LoVo (cell line): ENCODE results near the gene RBM39.
"Not testable (repeated sequence)": the region's sequence is repeated elsewhere in the genome, so short reads cannot be mapped to it uniquely, and the experiment has no call there.

ENCODE experiments used
- DNase-seq: peaks from one replicate; pipeline ENCODE4 v3.0.0-alpha.2; 2016; ENCODE audit warnings: low spot score

The RBM39 gene

DNA sequence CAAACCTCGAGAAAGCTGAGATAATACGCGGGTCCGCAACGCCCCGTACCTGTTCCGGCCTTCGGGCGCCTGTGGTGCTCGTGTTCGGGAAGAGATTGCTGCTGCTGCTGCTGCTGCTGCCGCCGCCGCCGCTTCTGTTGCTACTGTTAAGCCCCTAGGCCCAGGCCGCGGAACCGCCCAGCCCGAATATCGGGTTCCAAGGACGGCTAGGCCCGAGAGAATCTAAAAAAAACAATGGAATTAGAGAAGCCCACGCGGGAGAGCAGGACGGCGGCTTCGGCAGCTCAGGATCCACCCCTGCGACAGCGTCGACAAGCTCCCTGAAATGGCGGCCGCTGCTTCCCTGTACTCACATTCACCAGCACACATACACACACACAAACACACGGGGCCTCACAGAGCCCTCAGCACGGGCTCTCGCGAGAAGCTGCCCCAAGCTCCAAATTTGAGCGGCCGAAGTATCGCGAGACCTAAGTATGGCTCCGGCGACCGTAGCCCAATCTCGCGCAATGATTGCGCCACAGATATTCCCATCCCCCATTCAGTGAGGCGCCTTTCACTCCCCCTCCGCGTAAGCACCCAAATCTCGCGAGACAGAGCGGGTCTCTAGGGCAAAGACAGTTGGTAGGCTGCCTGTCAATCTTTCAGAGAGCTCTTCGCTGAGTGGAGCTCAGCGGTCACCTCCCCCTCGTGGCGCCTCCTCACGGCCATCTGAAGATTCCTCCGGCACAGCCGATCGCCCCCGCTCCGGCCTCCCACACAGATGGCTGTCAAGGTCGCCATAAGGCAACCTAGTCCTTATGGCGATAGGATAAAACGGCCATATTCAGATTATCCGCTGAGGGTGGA is at the start of gene RBM39:
Gene RBM39 (minus strand): TSS at position 369 of the 849 bp plus-strand sequence. CDS start 1,386 bp downstream, outside the sequence.
- DNase-seq: peak; percentile 100

DNA sequence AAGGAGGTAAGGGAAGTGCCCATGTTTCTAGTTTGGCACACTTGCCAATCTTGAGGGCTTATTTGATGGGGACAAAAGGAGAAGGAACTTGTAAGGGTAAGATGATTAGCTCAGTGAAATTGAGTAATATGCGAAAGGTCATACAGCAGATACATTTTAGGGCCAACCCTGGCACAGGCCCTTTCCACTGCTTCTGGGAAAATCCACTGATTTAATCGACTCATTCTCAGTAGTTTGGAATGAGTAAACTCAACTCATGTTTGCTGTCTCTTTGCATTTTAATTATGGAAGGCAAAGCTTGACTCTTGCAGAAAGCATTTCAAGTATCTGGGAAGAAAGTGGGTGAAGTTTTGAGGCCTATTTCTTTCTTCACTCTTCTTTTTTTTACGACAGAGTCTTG is 49.8 kb upstream of the RBM39 start:
- DNase-seq: no peak

DNA sequence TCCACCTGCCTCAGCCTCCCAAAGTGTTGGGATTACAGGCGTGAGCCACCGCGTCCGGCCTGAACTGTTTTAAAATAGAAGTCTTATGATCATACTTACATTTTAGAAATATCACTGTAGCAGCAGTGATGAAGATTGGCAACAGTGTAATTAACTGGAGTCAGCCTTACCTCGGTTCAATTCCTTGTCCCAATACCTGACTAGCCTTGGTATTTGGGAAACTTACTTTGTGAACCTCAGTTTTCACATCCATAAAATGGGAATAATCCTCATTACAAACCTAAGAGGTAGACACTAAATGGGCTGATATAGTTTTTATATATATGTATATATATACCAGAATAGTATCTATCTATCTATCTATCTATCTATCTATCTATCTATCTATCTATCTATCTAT is 49.0 kb upstream of the RBM39 start:
- no peak for DNase-seq

DNA sequence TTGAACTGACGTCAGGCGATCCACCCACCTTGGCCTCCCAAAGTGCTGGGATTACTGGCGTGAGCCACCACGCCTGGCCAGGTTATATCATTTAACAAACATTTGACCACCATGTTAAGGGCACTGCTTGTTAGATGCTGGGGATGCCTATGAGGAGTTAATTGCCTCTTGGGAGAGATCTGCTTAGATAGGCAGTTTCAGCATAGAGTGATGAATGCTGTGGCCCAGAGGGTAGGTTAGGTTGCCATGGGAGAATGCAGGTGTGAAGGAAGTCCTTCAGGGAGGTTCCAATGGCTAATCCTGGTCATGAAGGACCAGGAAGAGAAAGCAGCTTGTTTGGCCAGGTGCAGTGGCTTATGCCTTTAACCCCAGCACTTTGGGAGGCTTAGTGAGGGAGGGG is 46.7 kb upstream of the RBM39 start:
- no peak for DNase-seq

DNA sequence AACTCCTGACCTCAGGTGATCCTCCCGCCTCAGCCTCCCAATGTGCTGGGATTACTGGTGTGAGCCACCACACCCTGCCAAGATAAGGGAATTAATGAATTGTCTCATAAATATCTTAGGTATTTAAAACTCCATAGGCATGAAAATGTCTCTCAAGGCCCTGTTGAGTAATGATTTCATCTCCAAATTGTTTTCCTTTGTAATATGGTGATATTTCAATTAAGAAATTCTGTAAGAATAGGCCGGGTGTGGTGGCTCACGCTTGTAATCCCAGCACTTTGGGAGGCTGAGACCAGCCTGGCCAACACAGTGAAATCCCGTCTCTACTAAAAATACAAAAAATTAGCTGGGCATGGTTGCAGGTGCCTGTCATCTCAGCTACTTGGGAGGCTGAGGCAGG is 43.5 kb upstream of the RBM39 start:
- DNase-seq: not testable (repeated sequence)

DNA sequence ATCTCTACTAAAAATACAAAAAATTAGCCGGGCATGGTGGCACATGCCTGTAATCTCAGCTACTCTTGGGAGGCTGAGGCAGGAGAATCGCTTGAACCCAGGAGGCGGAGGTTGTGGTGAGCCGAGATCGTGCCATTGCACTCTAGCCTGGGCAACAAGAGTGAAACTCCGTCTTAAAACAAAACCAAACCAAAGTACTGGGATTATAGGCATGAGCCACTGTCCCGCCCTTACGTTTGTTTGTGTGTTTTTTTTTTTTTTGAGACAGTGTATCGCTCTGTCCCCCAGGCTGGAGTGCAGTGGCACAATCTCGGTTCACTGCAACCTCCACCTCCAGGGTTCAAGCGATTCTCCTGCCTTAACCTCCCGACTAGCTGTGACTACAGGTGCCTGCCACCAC is 41.8 kb upstream of the RBM39 start:
- not testable (repeated sequence) for DNase-seq

DNA sequence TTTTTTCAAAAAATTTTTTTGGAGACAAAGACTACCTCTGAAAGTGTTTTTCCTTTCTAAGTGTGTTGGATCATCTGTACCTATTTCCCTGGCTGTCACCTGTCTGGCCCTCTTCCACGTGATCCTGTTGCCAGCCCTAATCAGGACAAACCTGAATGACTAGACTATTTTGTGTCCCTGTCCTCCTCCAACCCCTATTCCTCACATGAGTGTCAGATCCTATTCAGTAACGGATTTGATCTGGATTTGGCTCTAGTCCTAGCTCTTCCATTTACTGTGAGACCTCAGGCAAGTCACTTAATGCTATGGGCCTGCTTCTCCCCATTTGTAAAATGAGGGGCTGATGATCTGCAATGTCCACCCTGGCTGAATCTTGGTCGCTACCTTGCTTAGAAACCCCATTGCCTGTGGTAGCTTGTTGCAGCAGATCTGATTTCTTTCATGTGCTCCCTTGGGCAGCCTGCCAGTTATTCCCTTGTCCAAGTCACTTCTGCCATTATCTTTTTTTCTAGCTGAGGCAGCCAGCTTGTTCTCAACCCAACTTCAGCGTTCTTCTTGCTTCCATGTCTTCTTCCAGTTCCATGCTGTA is 34.5 kb upstream of the RBM39 start:
- no peak for DNase-seq

DNA sequence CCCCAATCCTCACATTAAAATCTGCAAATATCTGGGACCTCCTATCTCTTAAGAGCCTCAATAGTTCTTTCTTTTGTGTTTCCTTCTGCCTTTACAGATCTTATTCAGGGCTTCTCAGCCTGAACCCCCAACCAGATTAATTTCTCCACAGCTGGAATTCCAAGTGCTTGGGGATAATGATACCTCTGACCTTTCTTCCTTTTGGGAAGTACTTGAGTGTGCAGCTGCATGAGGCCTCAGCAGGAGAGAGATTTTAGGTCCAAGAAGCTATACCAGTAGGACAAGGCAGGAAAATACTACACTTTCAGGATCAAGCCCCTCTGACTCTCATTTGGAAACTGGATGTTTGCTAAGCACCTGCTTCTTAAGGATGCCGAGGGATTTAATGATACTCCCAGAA is 32.3 kb upstream of the RBM39 start:
- DNase-seq: no peak

DNA sequence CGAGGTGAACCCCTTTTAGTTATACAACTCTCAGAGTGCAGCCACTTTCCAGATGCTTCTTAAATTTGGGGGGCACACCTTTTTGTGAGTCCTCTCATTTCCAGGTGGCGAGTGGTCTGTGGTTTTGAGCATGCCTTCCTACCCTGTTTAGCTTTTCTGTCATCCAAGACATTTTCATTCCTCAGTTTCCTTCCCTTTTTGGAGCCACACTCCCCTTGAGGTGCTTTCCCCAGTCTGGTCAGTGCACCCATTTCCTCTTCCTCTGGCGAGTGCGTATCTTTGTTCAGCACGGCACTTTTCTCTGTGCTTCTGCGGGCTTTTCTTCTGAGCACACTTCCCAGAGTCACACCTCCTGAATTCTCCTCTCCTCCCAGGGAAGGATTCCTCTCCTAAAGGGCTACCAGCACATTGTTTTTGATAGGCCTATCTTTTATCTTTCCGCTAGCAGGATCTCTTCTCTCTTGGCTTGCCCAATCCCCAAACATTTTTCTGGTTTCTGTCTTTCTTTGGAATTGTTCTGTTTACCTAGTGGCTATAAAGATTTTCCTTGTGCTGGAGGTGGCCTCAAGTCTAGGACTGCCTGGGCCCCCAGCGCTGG is 31.2 kb upstream of the RBM39 start:
- DNase-seq: no peak

DNA sequence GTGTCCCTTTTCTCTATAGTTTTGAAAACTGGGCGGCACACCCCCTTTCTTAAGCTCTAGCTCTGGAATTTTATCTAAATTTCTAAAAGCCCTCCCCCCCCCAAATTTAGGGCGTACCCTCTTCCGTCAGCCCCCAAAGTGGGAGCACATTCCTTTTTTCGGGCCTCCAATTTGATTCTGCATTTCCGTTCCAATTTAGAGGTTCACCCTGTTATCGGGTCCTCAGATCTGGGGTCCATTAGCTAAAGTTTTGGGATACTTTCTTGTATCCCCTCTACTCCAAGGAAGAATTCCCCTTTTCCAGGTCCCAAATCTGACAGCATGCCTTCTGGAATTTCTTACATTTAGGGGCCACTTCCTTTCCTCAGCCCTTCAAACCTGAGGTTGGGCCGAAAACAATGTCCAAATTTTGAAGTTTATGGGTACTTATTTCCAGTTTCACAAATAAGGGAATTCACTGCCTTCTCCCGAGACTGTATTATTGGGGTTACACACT is 30.6 kb upstream of the RBM39 start:
- DNase-seq: no peak

DNA sequence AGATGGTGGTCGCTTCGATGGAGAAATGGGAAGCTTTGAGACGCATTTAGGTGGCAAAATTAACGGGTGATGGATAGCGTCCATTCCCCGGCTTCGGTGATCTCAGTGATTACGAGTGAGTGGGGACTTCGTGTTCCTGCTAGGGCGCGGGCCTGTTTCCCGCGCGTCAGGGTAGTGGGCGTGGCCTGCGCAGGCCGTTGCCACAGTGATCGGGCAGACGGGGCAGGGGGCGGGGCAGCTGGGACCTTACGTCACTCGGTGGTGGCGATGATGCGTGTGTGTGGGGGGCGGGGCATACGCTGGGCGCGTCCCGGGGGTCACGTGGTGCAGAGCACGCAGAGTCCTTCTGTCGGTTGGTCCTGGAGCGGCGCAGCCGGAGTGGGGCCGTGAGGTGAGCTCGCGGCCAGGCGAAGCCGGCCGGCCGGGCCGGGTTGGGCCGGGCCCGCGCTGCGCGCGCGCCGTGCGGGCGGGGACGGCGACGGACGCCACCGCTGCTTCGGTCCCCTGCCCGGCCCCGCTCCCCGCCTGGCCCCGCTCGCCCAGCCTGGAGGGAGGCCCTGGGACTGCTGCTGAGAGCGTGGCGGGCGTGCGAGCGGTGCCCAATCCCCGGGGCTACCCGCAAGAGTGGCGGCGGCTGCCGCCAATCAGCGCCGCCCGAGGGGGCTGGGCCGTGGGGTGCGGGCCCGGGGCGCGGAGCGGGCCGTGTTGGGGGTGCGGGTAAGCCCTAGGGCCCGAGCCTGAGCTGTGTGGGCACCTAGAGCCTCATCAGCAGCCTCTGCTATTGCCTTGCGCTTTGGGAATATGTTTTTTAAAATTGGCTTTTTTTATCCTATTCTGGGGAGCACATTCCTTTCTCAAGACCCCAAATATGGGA is 29.9 kb upstream of the RBM39 start, which contains the start of gene PHF20:
Gene PHF20 (plus strand): TSS at position 327 of the 874 bp plus-strand sequence. CDS start 29,508 bp downstream, outside the sequence.
- peak; percentile 93 for DNase-seq

DNA sequence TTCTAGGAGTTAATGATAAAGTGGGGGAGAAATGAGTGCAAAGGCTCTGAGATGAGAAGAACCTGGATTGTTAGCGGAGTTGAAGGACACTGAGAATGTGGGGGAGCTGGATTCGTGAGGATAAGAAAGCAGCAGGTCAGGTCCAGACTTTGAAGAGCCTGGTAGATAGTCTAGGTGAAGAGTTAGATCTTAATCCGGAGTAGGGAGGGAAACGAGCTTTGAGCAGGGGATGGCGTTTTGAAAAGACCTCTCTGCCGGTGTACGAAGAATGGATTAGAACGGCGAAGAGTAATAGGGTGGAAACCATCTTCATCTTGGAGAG is 29.3 kb upstream of the RBM39 start:
- DNase-seq: no peak

DNA sequence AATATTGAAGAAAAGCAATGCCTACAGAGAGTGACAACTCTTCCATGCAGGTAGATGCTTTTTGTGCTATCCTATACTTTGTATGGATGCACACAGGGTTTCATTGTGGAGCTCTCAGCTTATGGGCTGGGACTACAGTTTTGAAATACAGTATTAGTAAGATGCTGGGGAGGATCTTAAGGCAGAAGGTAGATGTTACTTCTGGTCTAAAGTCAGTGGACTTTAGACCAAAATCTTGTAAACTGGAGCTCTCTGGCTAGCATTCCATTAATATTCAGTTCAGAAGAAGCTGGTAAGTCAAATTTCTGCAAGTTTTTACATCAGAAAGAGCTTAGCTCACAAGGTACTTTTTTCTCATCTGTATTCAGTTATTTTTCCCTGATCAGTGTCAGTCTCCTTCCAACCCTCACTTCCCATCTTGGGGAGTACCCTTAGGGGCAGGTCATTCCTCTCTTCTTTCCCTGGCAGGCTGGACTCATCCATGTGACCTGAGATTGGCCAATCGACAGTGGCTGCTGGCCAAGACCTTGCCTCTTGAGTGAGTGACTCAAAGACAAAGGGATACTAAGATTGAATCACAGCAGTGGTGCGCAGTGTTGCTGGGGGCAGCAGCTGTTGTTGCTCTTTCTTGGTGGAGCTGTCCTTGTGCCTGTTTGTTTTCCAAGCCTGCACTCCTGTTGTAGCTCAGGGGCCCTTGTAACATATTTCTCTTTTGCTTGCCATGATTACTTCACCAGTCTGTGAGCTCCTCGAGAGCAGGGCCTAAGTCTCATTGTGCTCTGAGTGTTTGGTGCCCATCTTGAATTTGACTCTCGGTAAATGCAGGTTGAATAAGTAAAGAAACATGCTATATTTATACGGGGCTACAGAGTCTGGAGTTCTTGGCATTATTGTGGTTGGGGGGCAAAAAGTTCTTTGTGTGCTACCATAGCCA is 26.9 kb upstream of the RBM39 start:
- peak; percentile 48 for DNase-seq

DNA sequence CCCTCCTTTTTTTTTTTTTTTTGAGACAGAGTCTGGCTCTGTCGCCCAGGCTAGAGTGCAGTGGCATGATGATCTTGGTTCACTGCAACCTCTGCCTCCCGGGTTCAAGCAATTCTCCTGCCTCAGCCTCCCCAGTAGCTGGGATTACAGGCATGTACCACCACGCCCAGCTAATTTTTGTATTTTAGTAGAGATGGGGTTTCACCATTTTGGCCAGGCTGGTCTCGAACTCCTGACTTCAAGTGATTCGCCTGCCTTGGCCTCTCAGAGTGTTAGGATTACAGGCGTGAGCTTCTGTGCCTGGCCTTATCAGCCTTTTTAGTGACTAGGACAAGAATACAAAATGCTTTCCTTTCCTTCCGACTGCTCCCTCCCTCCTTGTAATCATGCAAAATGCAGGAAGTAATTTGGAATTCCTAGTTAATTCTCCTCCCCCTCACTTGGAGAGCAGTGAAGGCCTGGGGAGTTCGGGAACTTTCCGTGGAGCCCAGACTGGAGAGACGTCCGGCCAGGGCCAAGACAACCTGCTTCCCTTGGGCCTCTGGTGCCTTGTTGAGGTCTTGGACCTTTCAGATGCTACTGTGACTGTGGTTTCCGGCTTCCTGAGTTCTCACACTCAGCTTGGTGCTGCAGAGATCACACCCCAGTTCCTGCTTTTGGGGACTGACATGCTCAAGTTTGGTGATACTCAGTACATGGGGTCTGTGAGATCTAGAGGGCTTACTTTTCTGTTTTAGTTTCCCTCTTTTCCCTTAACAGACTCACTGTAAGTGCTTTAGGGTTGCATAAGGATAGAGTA is 25.8 kb upstream of the RBM39 start:
- no peak for DNase-seq

DNA sequence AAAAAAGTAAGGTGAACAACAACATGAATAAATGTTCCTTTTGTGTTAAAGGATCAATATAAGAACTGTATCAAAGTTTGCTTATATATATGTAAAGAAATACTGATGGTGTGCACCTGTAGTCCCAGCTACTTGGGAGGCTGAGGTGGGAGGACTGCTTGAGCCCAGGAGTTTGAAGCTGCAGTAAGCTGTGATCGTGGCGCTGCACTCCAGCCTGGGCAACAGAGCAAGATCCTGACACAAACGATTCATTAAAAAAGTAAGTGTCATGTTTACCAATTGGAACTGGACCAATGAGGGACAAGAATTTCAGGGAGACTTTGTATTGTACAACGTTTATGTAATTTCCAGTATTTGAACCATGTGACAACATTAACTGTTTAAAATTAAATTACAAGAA is 24.8 kb upstream of the RBM39 start:
- DNase-seq: no peak

DNA sequence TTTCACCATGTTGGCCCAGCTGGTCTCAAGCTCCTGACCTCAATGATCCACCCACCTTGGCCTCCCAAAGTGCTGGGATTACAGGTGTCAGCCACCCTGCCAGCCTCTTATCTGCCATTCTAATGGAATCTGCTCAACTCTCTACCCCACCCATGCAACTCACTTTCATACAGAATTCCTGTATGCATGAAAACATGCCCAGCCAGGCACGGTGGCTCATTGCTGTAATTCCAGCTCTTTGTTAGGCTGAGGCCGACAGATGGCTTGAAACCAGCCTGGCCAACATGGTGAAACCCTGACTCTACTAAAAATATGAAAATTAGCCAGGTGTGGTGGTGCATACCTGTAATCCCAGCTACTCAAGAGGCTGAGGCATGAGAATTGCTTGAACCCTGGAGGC is 22.9 kb upstream of the RBM39 start:
- not testable (repeated sequence) for DNase-seq

DNA sequence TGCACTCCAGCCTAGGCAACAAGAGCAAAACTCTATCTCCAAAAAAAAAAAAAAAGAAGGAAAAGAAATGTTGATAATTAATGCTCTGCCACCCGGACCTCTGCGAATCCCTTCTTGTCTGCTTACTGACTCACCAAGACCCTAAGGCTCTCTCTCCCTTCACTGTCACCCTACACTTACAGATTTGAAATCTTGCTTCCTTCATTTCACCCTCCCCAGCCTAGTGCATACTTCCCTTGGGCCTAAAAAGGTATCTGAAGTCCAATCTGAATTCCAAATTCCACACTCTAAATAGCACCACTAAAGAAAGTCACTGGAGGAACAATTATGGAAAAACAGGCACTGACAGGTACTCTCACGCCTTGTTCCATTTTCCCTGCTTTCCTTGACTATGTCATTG is 20.4 kb upstream of the RBM39 start:
- DNase-seq: no peak

DNA sequence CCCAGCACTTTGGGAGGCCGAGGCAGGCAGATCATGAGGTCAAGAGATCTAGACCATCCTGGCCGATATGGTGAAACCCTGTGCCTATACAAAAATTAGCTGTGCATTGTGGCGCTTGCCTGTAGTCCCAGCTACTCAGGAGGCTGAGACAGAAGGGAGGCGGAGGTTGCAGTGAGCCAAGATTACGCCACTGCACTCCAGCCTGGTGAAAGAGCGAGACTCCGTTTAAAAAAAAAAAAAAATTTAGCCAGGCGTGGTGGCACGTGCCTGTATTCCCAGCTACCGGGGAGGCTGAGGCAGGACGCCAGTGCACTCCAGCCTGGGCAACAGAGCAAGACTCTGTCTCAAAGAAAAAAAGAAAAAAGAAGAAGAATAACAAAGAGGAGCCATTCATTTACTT is 19.5 kb upstream of the RBM39 start:
- not testable (repeated sequence) for DNase-seq

DNA sequence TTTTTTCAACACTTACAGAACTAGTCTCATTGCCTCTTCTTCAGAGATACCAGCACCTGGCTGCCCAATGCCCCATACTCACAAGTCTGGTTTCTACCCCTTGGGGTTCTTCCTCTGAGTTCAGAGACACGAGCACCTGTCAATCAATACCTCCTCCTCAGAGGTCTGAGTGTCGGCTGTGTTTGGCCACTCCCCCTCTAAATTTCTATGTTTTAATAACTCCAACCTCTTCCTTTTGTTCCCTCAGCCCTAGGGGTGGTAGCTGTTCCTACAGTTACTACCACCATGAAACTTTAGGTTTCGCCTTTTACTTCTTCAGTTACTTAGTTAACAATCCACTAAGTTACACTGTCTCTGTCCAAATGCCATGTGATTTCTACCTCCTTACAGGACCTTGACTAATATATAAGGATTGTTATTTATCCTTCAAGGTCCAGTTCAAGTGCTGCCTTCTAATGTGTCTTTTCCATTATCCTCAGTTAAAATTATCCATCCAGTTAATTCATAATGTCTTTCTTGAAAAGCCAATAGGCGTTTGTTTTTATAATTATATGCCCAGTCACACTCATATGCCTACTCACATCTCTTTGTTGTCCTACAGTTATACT is 15.1 kb upstream of the RBM39 start:
- no peak for DNase-seq

DNA sequence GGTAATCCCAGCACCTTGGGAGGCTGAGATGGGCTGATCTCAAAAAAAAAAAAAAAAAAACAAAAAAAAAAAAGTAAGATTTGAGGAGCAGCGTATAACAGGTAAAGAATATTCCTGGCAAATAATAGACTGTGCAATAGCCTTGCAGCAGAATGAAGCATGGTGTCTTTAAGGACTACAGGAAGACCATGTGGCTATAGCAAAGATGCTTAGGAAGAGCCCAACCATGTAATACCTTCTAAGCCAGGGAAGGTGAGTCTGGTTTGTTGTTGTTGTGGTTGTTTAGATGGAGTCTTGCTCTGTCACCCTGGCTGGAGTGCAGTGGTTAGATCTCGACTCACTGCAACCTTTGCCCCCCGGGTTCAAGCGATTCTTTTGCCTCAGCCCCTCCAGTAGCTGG is 14.3 kb upstream of the RBM39 start:
- no peak for DNase-seq
